ENCODE data around the gene PFKFB4.
A peak's percentile ranks its signal among the peaks of the same experiment; 100 is the strongest.

The PFKFB4 gene

GRCh38 chr3:48514431-48515227 lies 42.0 kb downstream of the PFKFB4 start:
- TF ChIP-seq, protein P1, sequence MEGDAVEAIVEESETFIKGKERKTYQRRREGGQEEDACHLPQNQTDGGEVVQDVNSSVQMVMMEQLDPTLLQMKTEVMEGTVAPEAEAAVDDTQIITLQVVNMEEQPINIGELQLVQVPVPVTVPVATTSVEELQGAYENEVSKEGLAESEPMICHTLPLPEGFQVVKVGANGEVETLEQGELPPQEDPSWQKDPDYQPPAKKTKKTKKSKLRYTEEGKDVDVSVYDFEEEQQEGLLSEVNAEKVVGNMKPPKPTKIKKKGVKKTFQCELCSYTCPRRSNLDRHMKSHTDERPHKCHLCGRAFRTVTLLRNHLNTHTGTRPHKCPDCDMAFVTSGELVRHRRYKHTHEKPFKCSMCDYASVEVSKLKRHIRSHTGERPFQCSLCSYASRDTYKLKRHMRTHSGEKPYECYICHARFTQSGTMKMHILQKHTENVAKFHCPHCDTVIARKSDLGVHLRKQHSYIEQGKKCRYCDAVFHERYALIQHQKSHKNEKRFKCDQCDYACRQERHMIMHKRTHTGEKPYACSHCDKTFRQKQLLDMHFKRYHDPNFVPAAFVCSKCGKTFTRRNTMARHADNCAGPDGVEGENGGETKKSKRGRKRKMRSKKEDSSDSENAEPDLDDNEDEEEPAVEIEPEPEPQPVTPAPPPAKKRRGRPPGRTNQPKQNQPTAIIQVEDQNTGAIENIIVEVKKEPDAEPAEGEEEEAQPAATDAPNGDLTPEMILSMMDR (IDR thresholded peaks at IDR 0.05; ENCODE audit: low read depth, low read length) = no peak
- no peak overlapping the region for H3K4me3 ChIP-seq (replicated peaks in 1 of 2; ENCODE audit: low read depth in 2 of 2, low read length in 2 of 2)
- no peak for DNase-seq (ENCODE audit: low read depth in 2 of 2)

DNA sequence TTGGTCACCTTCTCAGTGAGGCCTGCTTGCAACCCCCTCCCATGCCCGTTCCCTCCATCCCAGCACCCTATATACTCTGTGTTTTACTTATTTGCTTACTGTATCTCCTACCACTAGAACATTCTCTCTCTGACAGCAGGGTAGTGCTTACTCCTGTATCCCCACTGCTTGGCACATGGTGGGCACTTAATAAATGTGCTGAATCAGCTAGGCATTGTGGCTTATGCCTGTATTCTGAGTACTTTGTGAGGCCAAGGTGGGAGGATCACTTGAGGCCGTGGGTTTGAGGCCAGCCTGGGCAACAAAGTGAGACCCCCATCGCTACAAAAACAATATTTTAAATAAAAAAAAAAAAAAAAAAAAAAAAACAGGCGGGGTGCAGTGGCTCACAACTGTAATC lies 45.1 kb downstream of the PFKFB4 start:
- TF ChIP-seq, protein P1 (IDR thresholded peaks at IDR 0.05; ENCODE audit: low read depth, low read length) = no peak
- H3K4me3 ChIP-seq (replicated peaks in 1 of 2; ENCODE audit: low read depth in 2 of 2, low read length in 2 of 2) = no peak overlapping the region
- no peak for DNase-seq (ENCODE audit: low read depth in 2 of 2)

- DNase-seq (ENCODE audit: low read depth in 2 of 2) = peak; percentile 54 to 64
- no peak overlapping the region for H3K4me3 ChIP-seq (replicated peaks in 1 of 2; ENCODE audit: low read depth in 2 of 2, low read length in 2 of 2)
Measured at GRCh38 chr3:48507256-48508061, 49.1 kb downstream of the PFKFB4 start.

DNA sequence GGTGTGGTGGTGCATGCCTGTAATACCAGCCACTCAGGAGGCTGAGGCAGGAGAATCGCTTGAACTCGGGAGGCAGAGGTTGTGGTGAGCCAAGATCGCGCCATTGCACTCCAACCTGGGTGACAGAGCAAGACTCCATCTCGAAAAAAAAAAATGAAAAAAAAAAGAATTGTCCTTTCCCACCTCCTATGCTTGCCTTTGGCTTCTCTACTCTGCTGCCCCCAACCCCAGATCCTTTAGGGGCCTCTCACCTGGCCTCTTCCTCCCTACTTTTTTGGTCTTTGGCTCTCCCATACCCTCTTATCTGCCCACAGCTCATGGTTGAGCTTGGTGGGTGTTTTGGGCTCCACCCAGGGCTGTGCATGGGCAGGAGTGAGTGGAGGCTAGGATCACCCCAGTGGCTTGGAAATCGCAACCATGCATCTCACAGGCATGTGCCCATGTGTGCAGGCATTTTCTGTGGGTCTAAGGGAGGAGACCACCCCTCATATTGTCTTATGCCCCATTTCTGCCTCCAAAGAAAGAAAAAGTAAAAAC lies 50.6 kb downstream of the PFKFB4 start:
- H3K4me3 ChIP-seq (replicated peaks in 1 of 2; ENCODE audit: low read depth in 2 of 2, low read length in 2 of 2) = no peak overlapping the region
- no peak for DNase-seq (ENCODE audit: low read depth in 2 of 2)
- TF ChIP-seq, protein P1 (IDR thresholded peaks at IDR 0.05; ENCODE audit: low read depth, low read length) = no peak

More at GRCh38 chr3:48507256-48508061, 49.1 kb downstream of the PFKFB4 start:
- TF ChIP-seq, protein P1 (IDR thresholded peaks at IDR 0.05; ENCODE audit: low read depth, low read length) = peak; percentile 44

- DNase-seq (ENCODE audit: low read depth in 2 of 2) = no peak
- no peak overlapping the region for H3K4me3 ChIP-seq (replicated peaks in 1 of 2; ENCODE audit: low read depth in 2 of 2, low read length in 2 of 2)
- TF ChIP-seq, protein P1 (IDR thresholded peaks at IDR 0.05; ENCODE audit: low read depth, low read length) = no peak
Measured at GRCh38 chr3:48505146-48505545, 51.5 kb downstream of the PFKFB4 start.

GRCh38 chr3:48504051-48504946 lies 52.3 kb downstream of the PFKFB4 start, which contains the start of gene SHISA5:
TSS of gene SHISA5 (minus strand) at chr3:48504174. CDS start at chr3:48504094, 80 bp downstream.
- TF ChIP-seq, protein P1 (IDR thresholded peaks at IDR 0.05; ENCODE audit: low read depth, low read length) = no peak
- peak; percentile 54 to 87 for DNase-seq (ENCODE audit: low read depth in 2 of 2)
- peak within 1 kb of the TSS; percentile 77 to 87 for H3K4me3 ChIP-seq (replicated peaks in 1 of 2; ENCODE audit: low read depth in 2 of 2, low read length in 2 of 2)
